GM19351 (cell line): ENCODE data around the gene FOXO6.
"Not testable (repeated sequence)": the region's sequence is repeated elsewhere in the genome, so short reads cannot be mapped to it uniquely, and the experiment has no call there.

Experiments used
- ATAC-seq: cut with Tn5 transposase; IDR thresholded peaks from one replicate; pipeline ENCODE4 v1.9.1; 2021; ENCODE audit warnings: mild to moderate bottlenecking, moderate library complexity; ENCODE audit not compliant: unreplicated experiment

Gene FOXO6

DNA sequence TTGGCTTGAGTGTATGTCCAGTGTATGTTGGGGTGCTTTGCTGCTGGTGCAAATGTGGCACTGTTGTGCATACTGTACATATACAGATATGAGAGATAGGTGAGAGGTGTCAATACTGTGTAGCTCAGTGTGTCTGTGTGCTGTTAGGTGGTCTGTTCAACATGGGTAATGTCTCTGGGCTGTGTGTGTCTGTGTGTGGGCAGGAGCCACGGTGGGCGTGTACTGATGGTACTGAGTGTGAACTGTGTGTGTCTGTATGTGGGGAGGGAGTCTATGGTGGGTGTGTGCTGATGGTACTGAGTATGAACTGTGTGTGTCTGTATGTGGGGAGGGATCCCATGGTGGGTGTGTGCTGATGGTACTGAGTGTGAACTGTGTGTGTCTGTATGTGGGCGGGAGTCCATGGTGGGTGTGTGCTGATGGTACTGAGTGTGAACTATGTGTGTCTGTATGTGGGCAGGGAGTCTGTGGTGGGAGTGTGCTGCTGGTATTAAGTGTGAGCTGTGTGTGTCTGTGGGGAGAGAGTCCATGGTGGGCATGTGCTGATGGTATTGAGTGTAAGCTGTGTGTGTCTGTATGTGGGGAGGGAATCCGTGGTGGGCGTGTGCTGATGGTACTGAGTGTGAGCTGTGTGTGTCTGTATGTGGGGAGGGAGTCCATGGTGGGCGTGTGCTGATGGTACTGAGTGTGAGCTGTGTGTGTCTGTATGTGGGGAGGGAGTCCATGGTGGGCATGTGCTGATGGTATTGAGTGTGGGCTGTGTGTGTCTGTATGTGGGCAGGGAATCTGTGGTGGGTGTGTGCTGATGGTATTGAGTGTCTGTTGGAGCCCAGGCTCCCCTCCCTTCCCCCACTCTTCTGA, 32.2 kb upstream of the FOXO6 start:
- no peak for ATAC-seq

DNA sequence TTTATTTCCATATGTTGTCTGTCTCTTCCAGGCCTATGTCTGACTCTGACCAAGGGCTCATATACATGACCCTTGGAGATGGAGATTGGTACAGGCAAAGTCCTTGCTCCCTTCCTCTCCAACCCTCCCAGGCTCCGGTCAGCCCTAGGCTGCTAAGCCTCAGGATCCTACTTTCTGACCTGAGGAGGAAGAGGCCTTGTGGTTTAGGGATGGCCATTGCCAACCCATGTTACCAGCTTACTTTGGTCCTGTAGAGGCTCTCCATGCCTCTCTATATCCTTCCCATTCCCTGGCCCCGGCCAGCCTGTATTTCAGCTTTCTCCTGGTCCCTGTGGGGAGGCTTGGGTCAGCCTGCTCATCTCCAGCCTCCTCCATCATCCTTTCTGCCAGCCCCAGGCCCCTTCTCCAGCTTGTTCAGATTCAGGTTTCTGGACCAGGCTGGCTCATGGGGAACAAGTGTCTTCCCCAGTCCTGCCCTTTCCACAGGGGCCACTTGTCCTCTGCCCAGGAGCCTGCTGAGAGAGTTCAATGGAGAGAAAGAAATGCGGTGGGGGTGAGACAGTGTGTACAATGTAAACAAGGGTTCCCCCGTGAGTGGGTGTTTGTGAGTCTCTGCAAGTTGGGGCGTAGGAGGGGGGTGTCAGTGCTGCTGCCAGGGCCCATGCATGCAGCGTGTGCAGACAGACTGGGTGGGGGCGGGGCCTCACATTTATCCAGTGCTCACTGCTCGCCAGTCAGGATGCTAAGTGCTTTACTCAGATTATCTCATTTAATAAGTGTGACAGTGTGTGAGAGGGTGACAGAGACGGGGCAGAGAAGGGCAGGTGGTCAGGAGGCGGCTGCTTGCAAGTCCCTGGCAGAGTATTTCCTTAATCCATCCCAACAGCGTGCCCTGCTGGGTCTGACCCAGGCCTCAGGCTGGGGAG, 31.3 kb upstream of the FOXO6 start:
- no peak for ATAC-seq

DNA sequence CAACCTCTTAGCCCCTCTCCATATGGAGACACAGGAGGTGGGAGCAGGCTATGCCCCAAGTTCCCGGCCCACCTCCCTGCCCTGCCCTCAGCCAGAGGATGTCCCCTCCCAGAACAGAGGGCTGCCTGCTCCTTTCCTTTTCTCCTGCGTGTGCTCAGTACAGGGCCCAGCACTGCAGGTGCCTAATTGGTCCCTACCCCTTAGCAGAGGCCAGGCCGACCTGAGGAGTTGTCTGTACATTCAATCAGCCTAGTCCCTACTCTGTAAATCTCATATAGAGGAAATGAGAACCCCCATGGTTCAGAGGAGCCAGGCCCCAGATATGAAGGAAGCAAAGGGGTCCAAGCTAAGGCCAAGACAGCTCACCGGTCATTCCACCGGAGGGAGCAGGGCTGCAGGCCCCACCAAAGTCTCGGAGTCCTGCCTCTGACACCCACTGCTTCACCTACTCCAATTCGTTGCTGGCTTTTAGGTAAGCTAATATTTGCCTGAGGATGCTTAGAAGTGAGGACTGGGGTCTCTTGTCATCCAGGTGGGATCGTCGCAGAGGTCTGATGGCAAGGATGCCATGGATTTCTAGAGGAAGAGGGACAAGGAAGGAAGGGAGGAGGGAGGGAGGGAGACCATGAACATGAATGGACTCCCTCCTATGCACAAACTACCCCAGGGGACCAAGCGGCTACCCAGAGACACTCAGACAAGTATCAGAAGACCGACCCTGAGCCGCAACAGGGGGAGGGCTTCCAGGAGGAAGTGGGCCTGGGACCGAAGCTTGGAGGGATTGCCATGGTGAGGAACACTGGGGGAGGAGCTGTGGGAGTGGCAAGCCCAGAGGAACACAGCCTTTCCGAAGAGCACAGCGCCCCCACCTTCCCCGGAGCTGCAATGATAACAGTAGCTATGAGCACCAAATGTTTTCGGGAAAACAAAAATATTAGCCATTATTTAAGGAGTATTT, 30.4 kb upstream of the FOXO6 start:
- no peak for ATAC-seq

DNA sequence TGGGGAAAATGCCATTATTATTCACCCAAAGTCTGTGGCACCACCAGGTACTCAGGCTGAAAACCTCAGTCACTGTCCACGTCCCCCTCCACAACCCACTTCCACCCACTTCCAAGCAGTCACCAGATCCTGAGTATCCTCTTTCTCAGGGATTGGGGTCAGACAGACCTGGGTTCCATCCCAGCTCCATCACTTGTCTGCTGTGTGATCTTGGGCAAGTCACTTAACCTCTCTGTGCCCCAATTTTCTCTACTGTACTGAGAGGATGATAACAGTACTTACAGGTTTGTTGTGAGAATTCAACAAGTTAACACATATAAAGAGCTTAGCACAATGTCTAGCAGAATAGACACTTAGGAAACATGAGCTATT, 29.7 kb upstream of the FOXO6 start:
- ATAC-seq: no peak

DNA sequence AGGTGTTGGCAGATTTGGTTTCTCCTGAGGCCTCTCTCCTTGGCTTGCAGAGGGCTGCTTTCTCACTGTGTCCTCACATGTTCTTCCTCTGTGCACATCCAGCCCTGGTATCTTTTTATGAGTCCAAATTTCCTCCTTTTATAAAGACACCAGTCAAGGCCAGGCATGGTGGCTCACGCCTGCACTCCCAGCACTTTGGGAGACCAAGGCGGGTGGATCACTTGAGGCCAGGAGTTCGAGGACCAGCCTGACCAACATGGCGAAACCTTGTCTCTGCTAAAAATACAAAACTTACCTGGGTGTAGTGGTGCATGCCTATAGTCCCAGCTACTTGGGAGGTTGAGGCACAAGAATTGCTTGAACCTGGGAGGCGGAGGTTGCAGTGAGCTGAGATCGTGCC, 29.1 kb upstream of the FOXO6 start:
- not testable (repeated sequence) for ATAC-seq

DNA sequence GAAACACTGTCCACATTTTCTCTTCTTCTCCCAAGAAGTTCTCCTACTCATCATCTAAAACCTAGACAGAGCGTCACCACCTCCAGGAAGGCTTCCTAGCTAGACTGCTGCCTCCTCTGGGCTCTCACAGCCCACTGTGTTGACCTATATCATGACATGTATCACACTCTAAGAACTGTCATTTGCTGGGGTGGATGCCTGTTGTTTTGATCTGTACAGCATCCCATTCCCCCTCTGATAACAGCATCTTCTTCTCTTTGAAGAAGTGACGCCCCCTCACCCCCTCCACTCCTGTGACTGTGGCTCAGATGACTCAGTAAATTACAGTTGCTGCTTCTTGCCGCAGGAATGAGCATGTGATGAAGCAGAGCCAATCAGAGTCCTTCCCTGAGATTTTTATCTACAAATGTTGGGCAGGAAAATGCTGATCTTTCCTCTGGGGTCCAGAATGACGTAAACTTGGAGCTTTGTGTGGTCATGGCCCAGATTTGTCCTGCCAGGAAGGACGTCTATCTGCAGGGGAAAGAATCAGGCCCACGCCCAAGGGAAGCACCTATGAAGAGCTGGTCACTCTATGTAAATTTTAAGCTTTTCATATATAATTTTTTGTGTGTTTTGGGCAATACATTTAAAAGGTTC, 28.0 kb upstream of the FOXO6 start:
- no peak for ATAC-seq

DNA sequence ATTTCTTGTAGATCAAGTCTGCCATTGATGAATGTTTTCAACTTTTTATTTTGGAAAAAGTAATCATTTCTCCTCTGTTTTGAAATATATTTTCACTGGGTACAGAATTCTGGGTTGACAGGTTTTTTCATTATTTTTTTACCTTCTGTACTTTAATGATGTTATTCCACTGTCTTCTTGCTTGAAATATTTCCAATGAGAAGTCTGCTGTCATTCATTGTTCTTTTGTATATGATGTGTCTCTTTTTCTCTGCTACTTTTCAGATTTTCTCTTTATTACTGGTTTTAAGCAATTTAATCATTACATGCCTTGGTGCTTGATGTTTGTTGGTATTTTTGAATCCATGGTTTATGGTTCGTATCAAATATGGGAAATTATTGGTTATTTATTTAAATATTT, 22.4 kb upstream of the FOXO6 start:
- ATAC-seq: no peak

DNA sequence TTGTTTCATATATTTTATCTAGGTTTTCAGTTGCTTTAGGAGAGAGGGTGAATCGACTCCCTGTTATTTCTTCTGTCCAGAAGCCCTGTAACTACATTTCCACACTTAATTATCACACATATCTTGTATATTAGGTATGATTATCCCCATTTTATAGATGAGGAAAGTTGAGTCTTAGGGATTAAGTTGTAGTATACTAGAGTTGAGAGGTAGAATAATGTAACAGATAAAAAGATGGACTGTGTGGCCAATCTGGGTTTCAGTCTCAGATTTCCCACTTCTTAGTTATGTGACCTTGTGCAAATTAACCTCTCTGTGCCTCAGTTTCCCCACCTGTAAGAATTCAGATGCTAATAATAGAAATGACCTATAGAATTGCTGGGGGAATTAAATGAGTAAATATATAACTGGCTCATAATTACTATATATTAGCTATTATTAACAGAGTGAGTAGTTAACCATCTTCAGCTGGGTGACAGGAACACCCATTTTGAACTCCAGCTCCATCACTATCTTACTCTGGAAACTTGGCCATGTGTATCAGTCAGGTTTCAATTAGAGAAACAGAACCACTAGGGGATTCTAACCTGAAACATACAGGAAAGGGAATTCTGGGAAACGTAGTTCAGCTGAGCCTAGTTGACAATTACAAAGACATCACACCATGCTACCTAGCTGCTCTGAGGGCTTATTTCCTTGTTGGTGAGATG, 20.4 kb upstream of the FOXO6 start:
- ATAC-seq: no peak

DNA sequence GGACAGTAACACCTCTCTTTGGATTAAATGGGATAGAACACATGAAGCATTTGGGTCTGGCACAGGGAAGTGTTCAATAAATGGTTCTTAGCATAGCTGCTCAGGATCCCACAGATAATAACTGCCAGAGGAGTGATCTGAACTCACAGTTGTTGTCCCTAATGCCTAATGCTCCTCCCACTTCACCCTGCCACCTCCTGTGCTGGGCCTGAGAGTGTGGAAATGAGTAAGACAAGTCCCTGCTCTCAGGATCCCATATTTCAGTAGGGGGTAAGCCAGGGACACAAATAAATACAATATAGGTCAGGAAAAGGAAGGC, 19.9 kb upstream of the FOXO6 start:
- ATAC-seq: no peak

DNA sequence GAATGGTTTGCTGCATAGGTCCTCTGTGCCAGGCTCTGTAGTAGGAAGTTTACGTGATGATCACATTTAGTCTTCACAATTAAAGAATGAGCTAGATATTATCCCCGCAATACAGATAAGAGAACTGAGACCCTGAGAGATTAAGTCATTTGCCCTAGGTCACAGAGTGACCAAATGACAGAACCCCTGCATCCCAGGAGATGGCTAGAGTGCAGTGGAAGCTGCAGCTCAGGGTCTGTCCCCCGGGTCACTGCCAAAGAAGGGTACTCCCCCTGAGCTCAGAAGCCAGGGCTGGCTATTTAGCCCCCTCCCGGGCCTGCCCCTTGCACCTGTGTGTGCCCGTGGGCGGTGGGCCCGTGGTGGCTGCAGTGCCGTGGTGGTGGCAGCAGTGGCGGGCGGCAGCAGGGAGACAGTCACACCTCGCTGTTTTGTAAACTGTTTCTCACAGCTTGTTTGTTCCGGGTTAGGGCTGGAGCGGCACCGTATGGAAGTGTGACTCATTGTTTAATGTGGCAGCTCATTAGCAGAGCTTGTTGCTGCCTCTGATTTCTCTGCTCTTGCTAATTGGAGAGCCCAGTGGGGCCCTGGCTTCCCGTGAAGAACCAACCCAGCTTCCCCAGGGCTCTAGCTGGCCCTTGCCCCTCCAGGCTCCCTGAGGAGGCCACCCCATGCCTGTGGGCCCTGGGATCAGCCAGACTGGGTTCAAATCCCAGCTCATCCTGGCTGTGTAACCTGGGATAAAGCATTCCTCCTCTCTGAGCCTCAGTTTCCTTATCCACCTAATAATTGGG, 19.3 kb upstream of the FOXO6 start:
- ATAC-seq: no peak

DNA sequence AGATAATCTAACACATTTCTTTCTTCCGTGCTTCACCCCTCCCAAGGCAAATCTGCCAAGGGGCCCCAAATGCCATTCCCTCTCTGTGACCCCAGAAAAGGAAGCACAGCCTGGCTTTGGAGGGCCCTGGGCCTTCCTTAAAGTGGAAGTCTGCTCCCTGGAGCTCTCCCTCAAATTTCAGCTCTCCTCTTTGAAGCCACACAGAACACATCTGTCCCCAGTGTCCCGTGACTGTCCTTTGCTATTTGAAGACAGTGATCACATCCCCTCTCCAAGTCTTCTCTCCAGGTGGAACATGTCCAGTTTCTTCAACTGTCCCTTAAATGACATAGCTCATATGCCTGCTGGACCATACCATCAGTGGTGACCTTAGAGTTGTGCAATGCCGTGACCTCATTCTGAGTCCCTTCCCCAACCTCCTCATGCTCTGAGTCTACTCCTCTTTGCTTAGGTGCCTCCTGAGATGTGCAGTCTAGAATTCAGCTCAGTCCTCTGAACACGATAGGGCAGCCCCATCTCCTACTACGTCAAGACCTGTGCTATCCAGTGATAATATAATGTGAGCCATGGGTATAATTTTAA, 18.4 kb upstream of the FOXO6 start:
- ATAC-seq: no peak

DNA sequence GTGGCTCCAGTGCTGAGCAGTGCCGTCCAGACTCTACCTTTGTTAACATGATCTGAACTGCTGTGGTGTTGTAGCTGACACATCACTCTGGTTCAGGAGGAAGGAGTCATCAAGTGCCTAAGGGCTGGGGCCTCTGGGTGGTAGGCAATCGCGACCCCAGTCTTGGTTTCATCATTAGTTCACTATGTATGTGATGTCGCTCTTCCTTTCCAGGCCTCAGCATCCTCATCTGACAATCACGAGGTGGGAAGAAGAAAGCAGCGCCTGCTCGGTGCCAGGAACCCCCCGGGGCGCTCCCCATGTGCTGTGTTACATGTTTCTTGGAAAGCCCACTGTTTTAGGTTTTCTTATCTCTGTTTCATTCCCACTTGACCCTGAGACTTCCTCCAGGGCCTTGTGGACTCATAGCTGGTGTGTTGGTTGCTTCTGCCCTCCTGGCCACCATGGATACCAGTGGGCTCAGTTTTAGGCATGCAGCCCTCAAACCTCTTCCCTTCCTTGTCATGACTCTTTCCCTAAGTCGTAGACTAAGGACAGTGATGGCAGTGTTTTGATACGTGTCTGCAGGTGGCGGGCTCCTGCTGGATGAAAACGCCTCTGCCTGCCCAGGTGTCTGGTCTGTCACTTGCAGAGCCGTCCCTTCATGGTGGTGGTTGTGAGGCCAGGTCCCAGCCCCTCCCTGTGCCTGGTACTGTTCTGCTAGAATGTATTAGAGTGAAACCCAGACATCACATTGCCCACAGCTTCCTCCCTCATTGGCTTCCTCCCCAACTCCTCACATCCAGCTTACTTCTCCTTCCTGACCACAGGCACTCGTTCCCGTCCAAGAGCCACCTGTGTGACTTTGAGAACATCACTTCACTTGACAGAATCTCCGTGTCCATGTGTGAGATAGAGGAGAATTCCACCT, 17.2 kb upstream of the FOXO6 start:
- no peak for ATAC-seq

DNA sequence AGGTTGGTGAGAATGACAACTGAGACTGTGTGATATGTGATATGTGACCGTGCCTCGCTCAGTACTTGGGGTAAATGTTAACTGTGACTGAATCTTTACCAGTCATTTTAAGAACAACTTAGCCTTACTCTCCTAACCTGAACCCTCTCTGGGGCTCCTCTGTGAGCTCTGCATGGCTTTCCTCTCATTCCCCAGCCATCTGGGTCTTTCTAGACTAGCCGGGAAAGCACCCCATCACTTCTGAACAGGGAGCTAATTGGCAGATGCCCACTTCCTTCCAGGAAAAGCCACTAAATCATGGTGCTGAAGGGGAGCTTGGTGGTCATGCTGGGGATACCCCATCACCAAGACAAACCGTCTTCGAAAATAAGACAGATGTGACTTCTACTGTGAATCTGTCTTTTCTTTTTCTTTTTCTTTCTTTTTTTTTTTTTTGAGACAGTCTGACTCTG, 16.5 kb upstream of the FOXO6 start:
- ATAC-seq: no peak

DNA sequence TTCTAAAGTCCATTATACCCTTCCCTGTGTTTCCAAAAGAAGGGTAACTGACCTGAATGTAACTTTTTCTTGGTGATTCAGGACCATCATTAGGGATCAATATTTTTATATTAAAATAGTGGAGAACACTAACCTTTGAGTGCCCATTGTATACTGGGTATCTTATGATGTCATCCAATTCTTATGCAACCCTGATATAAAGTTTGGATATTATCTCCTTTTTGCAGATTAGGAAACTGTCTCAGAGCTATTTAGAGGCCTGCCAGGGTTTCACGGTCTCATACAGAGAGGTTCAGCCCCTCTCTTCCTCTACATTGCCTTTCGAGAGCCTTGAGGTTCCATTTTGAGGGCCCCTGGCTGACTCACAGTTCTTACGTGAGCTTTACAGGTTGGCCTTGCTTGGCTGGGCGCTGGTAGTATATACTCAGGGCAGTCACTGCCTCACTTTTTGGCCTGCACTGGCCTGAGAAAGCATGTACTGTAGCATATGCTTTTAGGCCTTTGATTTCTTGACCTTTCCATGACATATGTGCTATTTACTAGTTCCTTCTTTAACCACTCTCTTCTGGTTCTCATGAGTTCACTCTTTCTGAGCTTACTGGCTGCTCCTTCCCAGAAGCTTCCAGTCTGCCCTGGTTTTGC, 15.7 kb upstream of the FOXO6 start:
- ATAC-seq: no peak

DNA sequence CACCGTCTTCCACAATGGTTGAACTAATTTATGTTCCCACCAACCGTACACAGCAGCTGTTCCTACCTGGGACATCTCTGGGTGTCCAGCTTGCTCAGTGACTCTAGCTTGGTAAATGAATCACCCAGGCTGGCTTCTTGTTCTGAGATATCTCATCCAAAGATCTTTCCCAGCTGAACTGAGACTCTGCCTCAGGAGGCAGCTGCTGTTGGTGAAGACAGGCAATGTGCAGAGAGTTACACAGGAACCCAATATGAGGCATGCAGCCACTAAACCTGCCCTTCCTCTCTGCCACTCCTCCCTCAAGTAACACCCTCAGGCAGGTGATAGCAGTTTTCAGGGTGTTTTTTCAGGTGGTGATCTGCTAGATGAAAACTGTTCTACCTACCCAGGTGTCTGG, 14.0 kb upstream of the FOXO6 start:
- ATAC-seq: no peak

DNA sequence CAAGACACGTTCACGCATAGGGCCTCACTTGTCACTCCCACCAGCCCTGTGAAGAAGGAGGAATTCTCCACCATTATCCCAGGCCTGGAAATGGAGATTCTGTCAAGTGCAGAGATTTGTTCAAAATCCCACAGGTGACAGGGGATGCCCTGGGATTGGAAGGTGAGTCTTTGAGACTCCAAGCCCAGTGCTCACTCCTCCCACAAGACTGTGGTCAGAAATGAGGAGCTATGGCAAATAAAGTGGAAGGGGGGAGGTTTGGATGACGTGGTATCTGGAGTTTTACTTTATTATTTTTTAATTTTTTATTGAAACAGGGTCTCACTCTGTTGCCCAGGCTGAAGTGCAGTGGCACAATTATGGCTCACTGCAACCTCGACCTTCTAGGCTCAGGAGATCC, 12.8 kb upstream of the FOXO6 start:
- ATAC-seq: no peak

DNA sequence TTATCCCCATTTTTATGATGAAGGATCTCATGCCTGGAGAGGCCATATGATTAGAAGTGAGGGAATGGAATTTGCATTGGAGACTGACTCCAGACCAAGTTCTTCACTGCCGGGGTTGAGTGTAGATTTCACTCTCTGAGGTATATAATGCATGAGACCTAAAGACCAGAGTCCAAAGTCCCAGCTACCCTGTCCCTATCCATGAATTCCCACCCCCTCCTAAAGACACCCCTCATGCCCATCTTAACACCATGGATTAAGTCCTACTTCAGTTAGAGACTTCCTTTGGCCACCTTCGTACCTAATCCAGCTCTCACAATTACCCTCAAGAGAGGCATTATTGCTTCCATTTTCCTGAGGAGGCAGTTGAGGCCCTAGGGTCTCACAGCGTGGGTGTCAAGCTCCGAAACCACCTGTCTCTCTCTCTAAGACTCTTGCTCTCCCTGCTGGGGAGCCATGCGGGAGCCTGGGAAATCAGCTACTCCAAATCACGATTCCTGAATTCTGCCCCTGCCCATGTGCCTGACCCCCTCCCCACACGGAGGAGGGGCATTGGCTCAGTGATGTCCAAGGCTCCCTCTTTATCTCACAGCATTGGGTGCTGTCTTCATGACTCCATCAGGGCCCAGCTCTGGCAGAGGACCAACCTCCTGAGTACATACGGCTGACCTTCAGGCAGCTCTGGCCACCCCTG, 11.7 kb upstream of the FOXO6 start:
- ATAC-seq: no peak
